Calu3 (cell line): ENCODE data around the gene TMEM43. TPM values are rescaled to one million over a fixed set of nuclear protein-coding genes. Genes with fewer than 3 reads are reported as not detected.

Experiments used
- BruUV-seq: library from RNA; stranded (reverse); fragments of 400-500 nt; replicated peaks from 2 replicates; lab custom pipeline; 2021; lab: Mats Ljungman, UMichigan
- CTCF ChIA-PET: fragments of 300-600 bp; sonication (Branson Sonifier 250); formaldehyde crosslinking; loops from one replicate; lab custom pipeline; 2022; ENCODE audit warnings: antibody characterized with exemption; lab: Charles Lee
- DNase-seq: peaks from one replicate; pipeline ENCODE4 v3.0.0; 2022
- H3K27ac Mint-ChIP-seq: one replicate; pipeline ENCODE4 v1.8.0; 2022; ENCODE audit warnings: mixed read lengths; ENCODE audit not compliant: unreplicated experiment
- H3K27me3 Mint-ChIP-seq: one replicate; pipeline ENCODE4 v1.8.0; 2022; ENCODE audit warnings: mixed read lengths; ENCODE audit not compliant: unreplicated experiment
- H3K36me3 Mint-ChIP-seq: one replicate; pipeline ENCODE4 v1.8.0; 2022; ENCODE audit warnings: mild to moderate bottlenecking, moderate library complexity, mixed read lengths; ENCODE audit not compliant: insufficient read depth, unreplicated experiment
- H3K4me1 Mint-ChIP-seq: one replicate; pipeline ENCODE4 v1.8.0; 2022; ENCODE audit warnings: mild to moderate bottlenecking, low read depth, mixed read lengths; ENCODE audit not compliant: unreplicated experiment
- H3K4me3 Mint-ChIP-seq: one replicate; pipeline ENCODE4 v1.8.0; 2022; ENCODE audit warnings: mild to moderate bottlenecking, low read depth, moderate library complexity, mixed read lengths; ENCODE audit not compliant: unreplicated experiment
- H3K9me3 Mint-ChIP-seq: one replicate; pipeline ENCODE4 v1.8.0; 2022; ENCODE audit warnings: low read depth, mixed read lengths; ENCODE audit not compliant: unreplicated experiment
- intact Hi-C: fragments of 100-400 bp; cut with micrococcal nuclease; formaldehyde crosslinking; loops from one replicate; pipeline ENCODE4 v1.10.0; 2022; ENCODE audit not compliant: unreplicated experiment
- total RNA-seq: library from RNA; stranded (reverse); gene quantifications from 2 replicates; pipeline ENCODE4 v1.2.3, GENCODE V29; 2022
- TF ChIP-seq, protein P1 (sequence below): fragments of 200-600 bp; IDR thresholded peaks from one replicate; pipeline ENCODE4 v1.8.0; 2022; ENCODE audit warnings: antibody characterized with exemption; ENCODE audit not compliant: unreplicated experiment

The TMEM43 gene
- total RNA-seq, 1 experiment from 2014 or later = 56.2 TPM

DNA sequence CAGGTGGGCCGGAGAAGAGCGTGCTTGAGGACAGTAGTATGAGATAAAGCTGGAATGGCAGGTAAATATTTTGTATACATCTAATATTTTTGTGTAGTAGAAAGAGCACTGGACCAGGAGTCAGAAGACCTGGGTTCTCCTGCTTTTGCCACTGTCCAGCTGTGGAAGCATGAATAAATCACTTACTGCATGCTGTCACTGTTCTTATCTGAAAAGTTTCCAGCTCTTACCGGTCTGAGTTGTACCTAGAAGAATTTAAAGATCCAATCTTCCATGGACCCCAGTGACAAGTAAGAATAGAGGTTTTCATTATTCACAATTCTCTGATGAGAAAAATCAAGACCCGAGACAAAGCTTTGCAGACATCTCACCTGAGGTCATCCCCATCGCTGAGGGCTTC lies 47.6 kb downstream of the TMEM43 start:
- H3K27ac Mint-ChIP-seq = no peak overlapping the region
- no peaks in the 10 kb centered on the region for H3K9me3 Mint-ChIP-seq
- H3K4me1 Mint-ChIP-seq = peaks cover 18% of the 10 kb centered on the region
- no peak overlapping the region for H3K4me3 Mint-ChIP-seq
- no peaks in the 10 kb centered on the region for H3K27me3 Mint-ChIP-seq
- TF ChIP-seq, protein P1, sequence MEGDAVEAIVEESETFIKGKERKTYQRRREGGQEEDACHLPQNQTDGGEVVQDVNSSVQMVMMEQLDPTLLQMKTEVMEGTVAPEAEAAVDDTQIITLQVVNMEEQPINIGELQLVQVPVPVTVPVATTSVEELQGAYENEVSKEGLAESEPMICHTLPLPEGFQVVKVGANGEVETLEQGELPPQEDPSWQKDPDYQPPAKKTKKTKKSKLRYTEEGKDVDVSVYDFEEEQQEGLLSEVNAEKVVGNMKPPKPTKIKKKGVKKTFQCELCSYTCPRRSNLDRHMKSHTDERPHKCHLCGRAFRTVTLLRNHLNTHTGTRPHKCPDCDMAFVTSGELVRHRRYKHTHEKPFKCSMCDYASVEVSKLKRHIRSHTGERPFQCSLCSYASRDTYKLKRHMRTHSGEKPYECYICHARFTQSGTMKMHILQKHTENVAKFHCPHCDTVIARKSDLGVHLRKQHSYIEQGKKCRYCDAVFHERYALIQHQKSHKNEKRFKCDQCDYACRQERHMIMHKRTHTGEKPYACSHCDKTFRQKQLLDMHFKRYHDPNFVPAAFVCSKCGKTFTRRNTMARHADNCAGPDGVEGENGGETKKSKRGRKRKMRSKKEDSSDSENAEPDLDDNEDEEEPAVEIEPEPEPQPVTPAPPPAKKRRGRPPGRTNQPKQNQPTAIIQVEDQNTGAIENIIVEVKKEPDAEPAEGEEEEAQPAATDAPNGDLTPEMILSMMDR = no peak
- H3K36me3 Mint-ChIP-seq = peaks cover 8% of the 10 kb centered on the region
- CTCF ChIA-PET = no interaction called here
- no peak for DNase-seq
- BruUV-seq = no TSS peak
- intact Hi-C loops = no loop called here

DNA sequence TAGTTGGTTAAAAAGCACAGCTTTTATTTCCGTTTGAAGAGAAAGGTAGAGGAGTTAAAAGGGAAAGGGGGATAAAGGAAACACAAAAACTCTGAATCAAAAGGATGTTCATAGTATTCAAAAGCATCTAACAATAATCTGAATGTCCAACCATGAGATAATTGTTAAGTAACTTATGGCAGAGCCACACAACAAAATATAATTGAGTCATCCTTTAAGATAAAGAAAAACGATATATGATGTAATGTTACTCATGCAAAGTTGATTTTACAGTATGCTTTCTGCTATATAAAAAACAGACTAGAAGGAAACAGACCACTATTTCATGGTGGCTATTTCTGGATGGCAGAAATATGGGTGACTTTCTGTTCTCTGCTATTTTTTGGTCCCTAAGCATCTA lies 49.6 kb downstream of the TMEM43 start:
- Mint-ChIP-seq H3K27ac (no peak overlapping the region), H3K4me1 (peaks cover 25% of the 10 kb centered on the region), H3K4me3 (no peak overlapping the region), H3K36me3 (peaks cover 28% of the 10 kb centered on the region), H3K27me3 (no peaks in the 10 kb centered on the region), H3K9me3 (no peaks in the 10 kb centered on the region)
- DNase-seq = no peak
- CTCF ChIA-PET = interaction anchor here (0.9 kb wide), 1 partner anchor 30 kb away, joined by 3 read pairs; no protein-coding TSS in a partner anchor
- no TSS peak for BruUV-seq
- TF ChIP-seq, protein P1 = no peak
- intact Hi-C loops = no loop called here

DNA sequence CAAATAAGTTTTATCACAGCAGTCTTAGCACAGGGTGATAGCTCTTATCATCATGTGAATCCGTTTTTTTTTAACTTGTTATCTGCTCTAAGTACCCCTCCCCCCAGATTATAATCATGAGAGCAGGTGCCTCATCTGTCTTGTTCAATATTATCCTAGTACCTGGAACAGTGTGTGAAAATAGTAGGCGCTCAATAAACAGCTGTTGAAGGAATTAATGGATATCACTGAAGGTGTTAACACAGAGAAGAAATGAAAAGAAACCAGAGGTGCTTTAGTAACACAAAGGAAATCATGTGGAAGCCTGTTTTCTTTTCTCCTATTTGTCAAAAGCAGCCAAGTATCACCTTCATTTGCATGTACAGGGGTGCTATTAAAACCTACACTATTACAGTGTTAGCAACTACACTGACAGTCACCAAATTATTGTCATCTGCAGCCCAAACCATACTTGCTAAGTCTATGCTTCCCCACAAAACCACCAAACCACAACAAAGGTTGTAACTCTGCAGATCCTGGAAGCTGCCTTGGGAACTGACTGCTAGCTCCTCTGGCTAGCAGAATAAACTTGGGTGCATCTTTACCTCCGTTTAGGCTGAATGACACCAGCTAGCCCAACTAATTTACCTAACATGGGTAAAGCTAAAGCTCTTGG lies 50.7 kb downstream of the TMEM43 start:
- H3K27me3 Mint-ChIP-seq = no peaks in the 10 kb centered on the region
- H3K4me3 Mint-ChIP-seq = no peak overlapping the region
- CTCF ChIA-PET = interaction anchor here (0.6 to 0.9 kb wide), 2 partner anchors 31 to 1358 kb away, joined by 3 to 4 read pairs; no protein-coding TSS in a partner anchor
- no peak for DNase-seq
- no peak overlapping the region for H3K27ac Mint-ChIP-seq
- intact Hi-C loops = no loop called here
- H3K4me1 Mint-ChIP-seq = peaks cover 32% of the 10 kb centered on the region
- TF ChIP-seq, protein P1 = no peak
- no TSS peak for BruUV-seq
- H3K9me3 Mint-ChIP-seq = no peaks in the 10 kb centered on the region
- peaks cover 32% of the 10 kb centered on the region for H3K36me3 Mint-ChIP-seq

DNA sequence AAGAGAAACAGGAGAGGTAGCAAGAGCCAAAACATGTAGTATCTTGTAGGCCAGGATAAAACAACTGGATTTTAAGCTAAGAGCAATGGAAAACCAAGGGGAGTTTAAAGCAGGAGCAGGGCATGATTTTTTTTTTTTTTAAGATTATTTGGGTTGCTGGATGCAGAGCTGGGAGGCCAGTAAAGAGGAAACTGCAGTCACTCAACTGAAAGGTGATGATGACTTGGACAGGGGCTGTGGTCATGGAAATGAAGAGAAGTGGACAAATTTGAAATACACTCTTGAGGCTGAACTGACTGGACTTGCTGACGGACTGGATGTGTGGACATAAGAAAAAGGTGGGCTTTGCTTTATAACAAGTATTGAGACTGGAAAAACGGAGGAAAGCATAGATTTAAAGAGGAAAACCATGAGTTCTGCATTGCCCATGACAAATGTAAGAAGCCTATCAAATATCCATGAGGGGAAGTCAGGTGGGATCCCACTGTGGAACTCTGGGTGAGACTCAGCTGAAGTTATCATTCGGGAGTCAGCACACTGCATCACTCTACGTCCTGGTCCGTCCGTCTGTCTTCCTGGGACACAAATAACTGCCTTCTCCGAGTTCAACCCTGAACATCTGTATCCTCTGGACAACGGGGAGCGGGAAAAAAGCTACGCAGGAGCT lies 52.9 kb downstream of the TMEM43 start:
- intact Hi-C loops = loop anchor here (2.0 kb wide), 1 partner anchor 33 kb away; no protein-coding TSS in a partner anchor

More for the DNA sequence above, 52.9 kb downstream of the TMEM43 start:
- TSS peak; percentile 50 for BruUV-seq
- Mint-ChIP-seq H3K27ac (peak overlapping the region; percentile 90), H3K36me3 (peaks cover 33% of the 10 kb centered on the region), H3K9me3 (no peaks in the 10 kb centered on the region), H3K4me3 (peak overlapping the region; percentile 97), H3K4me1 (peaks cover 32% of the 10 kb centered on the region), H3K27me3 (no peaks in the 10 kb centered on the region)
- CTCF ChIA-PET = interaction anchor here (0.6 to 1.2 kb wide), 3 partner anchors 12 to 696 kb away, joined by 3 to 8 read pairs (median 6); partner anchors contain the start of genes CHCHD4 and TMEM43
- TF ChIP-seq, protein P1 = no peak
- no peak for DNase-seq
